OCI-LY1 (cell line): ENCODE measurements around the gene HOXC5.

Experiments
- CTCF ChIP-seq: fragments of 200-600 bp; sonication (generic), shearing (Covaris generic); IDR thresholded peaks from 2 replicates; pipeline ENCODE4 v1.5.1; 2017; ENCODE audit warnings: mild to moderate bottlenecking, antibody characterized with exemption, low read length, moderate library complexity, mixed read lengths
- EZH2 ChIP-seq: fragments of 200-600 bp; sonication (generic), shearing (Covaris generic); IDR thresholded peaks from 2 replicates; pipeline ENCODE4 v1.8.0; 2017; ENCODE audit warnings: borderline replicate concordance, mixed run types, mild to moderate bottlenecking, antibody characterized with exemption, low read length, moderate library complexity, mixed read lengths

GRCh38 chr12:53983568-53983949 lies 49.3 kb upstream of the HOXC5 start:
- TF ChIP-seq CTCF = no peak
- no peak for TF ChIP-seq EZH2
